SK-N-MC (cell line): ENCODE data around the gene KCNJ14.

Experiments
- DNase-seq: peaks from one replicate; pipeline ENCODE4 v3.0.0-alpha.2; 2011; ENCODE audit warnings: low read depth, low spot score
- H3K27ac ChIP-seq: fragments of 200-600 bp; sonication (generic); 2 replicates; pipeline ENCODE4 v1.5.1; 2016; ENCODE audit warnings: mixed run types
- H3K36me3 ChIP-seq: fragments of 200-600 bp; sonication (generic); 2 replicates; pipeline ENCODE4 v1.6.1; 2017; ENCODE audit warnings: antibody characterized with exemption, low read length, mixed read lengths; ENCODE audit not compliant: insufficient read depth
- H3K4me3 ChIP-seq: fragments of 200-600 bp; sonication (generic); 2 replicates; pipeline ENCODE4 v1.5.1; 2016
- H3K9ac ChIP-seq: fragments of 200-600 bp; sonication (generic); 2 replicates; pipeline ENCODE4 v1.8.0; 2017; ENCODE audit warnings: mixed run types, mixed read lengths; ENCODE audit not compliant: insufficient read length
- H3K9me3 ChIP-seq: fragments of 200-600 bp; sonication (generic); 2 replicates; pipeline ENCODE4 v1.6.1; 2017; ENCODE audit warnings: low read depth, mild to moderate bottlenecking, antibody characterized with exemption, low read length, moderate library complexity, mixed read lengths
- EZH2 ChIP-seq: fragments of 200-600 bp; sonication (generic); IDR thresholded peaks from one replicate; pipeline ENCODE4 v1.6.1; 2017; ENCODE audit warnings: antibody characterized with exemption
- FOXP2 ChIP-seq: optimal IDR thresholded peaks from 2 replicates; pipeline ENCODE3; 2011; ENCODE audit warnings: mild to moderate bottlenecking, moderate library complexity; ENCODE audit not compliant: insufficient read depth; ENCODE audit errors: extremely low read length, control extremely low read depth
- POLR2AphosphoS5 ChIP-seq: IDR thresholded peaks from 2 replicates; pipeline ENCODE4 v1.6.1; 2012; ENCODE audit warnings: mild to moderate bottlenecking, low read depth, low read length, borderline replicate concordance

The KCNJ14 gene

DNA sequence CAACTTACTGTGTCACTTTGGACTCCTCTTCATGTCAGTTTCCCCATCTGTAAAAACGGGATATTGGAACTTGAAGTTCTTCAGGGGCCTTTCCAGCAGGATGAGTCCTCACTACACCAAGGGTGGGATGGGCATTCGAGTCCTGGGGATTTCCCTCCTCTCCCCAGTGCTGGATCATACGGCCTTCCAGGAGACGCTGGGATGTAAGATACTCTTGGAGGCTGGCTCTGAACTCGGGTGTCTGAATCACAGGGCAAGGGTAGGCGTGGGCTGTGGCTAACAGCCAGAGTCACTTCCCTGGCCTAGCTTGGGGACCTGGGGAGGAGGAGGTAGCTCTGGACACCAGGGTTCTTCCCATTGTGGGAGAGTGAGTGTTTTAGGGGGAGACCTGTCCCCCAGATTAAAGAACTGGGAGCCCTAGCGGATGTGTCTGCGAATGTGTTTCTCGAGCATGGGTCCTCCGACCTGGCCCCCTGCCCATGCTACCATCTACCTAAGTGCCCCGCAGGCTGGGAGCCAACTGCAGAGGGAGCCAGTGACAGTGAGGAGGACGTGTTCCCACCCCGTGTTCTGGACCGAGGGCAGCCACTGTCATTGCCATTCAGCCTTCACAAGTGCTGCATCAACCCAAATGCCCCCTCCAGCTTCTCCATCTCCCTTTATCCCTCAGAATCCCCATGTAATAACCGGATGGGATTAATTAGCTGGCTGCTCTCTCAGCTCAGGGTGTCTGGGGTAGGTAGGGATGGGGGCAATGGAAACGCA lies 11.4 kb downstream of the KCNJ14 start:
- no peak overlapping the region for H3K27ac ChIP-seq
- DNase-seq: no peak
- no peak overlapping the region for H3K9ac ChIP-seq

DNA sequence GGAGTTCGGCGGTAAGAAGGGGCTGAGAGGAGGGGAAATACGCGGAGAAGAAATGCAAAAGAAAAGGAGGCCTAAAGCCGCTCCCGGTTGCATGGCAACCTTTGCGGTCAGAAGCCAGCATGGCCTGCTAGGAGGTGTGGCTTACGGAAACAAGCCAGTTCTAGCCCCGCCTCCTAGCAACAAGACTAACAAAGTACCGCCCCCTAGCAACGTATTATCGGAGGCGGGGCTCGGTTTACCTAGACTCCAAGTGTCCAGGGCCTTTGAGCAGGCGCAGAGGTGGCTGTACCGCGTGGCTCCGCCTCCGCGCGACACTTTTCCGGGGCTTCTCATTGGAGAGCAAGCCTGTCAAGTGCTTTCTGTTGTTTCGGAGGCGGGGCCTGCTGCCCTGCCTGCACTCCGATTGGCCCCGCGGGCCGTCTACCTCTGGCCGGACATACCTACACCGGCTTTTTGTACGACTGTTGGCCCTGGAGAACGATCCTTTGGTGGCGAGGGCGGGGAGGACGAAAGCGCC lies 13.5 kb downstream of the KCNJ14 start:
- Histone ChIP-seq H3K9ac (peak overlapping the region; percentile 99), H3K4me3 (peak overlapping the region; percentile 93), H3K9me3 (no peaks in the 10 kb centered on the region), H3K36me3 (peaks cover 37% of the 10 kb centered on the region), H3K27ac (peak overlapping the region; percentile 98)
- TF ChIP-seq FOXP2 (peak; percentile 87), EZH2 (no peak)
- peak; percentile 99 for DNase-seq

More for the DNA sequence above, 11.4 kb downstream of the KCNJ14 start:
- H3K36me3 ChIP-seq: peaks cover 17% of the 10 kb centered on the region
- H3K9me3 ChIP-seq: no peaks in the 10 kb centered on the region
- no peak overlapping the region for H3K4me3 ChIP-seq
- TF ChIP-seq EZH2 (no peak), FOXP2 (no peak), POLR2AphosphoS5 (no peak)

DNA sequence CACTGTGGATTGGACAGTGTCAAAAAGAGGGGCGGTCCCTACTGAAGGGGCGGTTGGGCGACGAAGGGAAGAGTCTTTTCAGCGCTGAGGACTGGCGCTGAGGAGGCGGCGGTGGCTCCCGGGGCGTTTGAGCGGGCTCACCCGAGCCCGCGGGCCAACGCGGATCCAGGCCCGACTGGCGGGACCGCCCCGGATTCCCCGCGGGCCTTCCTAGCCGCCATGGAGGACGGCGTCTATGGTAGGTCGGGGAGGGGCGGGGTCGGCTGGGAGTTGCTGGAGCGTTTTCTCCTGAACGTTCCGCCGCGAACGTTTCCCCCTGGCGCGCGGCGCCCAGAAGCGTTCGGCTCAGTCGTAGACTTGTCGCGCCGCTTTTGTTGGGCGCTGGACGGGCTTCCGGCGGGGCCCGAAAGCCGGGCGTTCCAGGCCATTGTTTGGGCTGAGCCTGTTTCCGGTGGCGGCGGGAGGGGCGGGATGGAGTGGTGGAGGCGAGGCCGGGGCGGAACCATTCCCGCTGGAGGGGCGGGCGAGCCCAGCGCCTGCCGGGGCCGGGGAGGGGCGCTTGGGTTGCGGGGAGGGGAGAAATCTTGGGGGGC lies 14.0 kb downstream of the KCNJ14 start, which contains the start of gene CYTH2:
Gene CYTH2, plus strand, starts transcription at position 81 of the 593 bp plus-strand sequence. Its CDS starts 139 bp downstream, at position 220.
- DNase-seq: no peak

DNA sequence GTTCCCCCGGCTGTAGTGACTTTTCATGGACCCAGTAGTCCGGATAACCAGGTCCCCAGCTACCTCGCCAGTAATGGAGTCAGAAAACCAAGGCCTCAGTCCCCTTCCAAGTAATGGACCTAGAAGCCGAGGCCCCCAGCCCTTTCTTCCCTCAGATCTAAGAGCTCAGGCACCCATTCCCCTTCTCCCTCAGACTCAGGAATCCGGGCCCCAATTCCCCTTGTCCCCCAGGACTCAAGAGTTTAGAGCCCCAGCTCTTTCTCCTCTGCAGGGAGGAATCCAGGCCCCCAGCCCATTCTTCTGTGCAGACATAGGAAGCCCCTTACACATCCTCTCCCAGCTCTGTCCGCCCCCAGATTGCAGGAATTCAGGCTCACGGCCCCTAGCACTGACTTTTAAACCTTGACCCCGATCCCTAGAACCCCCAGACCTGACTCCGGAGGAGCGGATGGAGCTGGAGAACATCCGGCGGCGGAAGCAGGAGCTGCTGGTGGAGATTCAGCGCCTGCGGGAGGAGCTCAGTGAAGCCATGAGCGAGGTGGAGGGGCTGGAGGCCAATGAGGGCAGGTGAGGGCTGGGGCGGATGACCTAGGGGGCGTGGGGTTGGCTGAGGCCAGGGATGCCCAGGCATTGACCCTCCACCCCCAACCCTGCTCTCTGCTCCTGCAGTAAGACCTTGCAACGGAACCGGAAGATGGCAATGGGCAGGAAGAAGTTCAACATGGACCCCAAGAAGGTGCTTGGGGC lies 14.7 kb downstream of the KCNJ14 start:
- no peaks in the 10 kb centered on the region for H3K9me3 ChIP-seq
- no peak for TF ChIP-seq POLR2AphosphoS5
- TF ChIP-seq FOXP2: no peak
- TF ChIP-seq EZH2: no peak

More for the DNA sequence above, 14.0 kb downstream of the KCNJ14 start, which contains the start of gene CYTH2:
- no peaks in the 10 kb centered on the region for H3K9me3 ChIP-seq
- peak; percentile 95 for TF ChIP-seq POLR2AphosphoS5
- no peak for TF ChIP-seq EZH2
- H3K9ac ChIP-seq: peak within 1 kb of the TSS; percentile 99
- H3K4me3 ChIP-seq: peak within 1 kb of the TSS; percentile 93
- H3K36me3 ChIP-seq: peaks cover 43% of the 10 kb centered on the region
- peak within 1 kb of the TSS; percentile 98 for H3K27ac ChIP-seq

DNA sequence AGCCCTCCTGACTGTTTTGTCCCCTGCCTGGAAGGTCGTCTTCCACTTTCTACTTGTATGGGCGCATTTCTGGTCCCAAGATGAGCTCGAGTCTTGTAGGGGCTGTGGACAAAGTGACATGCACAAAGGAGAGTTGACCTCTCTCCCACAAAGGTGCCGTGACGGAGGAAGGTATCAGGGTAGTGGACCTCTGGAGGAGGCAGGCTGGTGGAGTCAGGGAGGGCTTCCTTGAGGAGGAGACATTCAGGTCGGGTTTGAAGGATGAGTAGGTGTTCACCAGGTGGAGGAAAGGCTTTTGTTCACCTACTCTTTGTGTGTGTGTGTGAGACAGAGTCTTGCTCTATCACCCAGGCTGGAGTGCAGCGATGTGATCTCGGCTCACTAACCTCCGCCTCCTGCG lies 15.5 kb downstream of the KCNJ14 start:
- no peaks in the 10 kb centered on the region for H3K9me3 ChIP-seq
- TF ChIP-seq POLR2AphosphoS5 (no peak), FOXP2 (no peak), EZH2 (no peak)
- H3K9ac ChIP-seq: no peak overlapping the region
- no peak for DNase-seq
- H3K27ac ChIP-seq: no peak overlapping the region
- no peak overlapping the region for H3K4me3 ChIP-seq
- H3K36me3 ChIP-seq: peaks cover 57% of the 10 kb centered on the region

More for the DNA sequence above, 14.7 kb downstream of the KCNJ14 start:
- Histone ChIP-seq H3K36me3 (peaks cover 50% of the 10 kb centered on the region), H3K9ac (peak overlapping the region; percentile 99), H3K27ac (no peak overlapping the region; the same call in 1 of the 2 replicates), H3K4me3 (peak overlapping the region; percentile 93)
- DNase-seq: no peak

DNA sequence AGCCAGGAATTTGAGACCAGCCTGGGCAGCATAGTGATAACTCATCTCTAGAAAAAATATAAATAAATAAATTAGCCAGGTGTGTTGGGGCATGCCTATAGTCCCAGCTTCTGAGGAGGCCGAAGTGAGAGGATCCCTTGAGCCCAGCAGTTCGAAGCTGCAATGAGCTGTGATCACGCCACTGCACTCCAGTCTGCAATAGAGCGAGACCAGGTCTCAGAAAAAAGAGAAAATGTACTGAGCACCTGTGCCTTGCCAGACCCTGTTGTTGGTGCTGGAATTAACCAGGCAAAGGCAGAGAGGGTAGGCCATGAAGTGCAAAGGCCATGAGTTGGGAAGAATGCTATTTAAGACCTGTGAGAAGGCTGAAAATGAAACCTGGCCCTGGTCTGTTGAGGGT lies 16.5 kb downstream of the KCNJ14 start:
- Histone ChIP-seq H3K9me3 (no peaks in the 10 kb centered on the region), H3K27ac (no peak overlapping the region), H3K36me3 (peaks cover 61% of the 10 kb centered on the region), H3K9ac (no peak overlapping the region), H3K4me3 (no peak overlapping the region)
- no peak for TF ChIP-seq EZH2
- no peak for TF ChIP-seq POLR2AphosphoS5
- no peak for TF ChIP-seq FOXP2
- no peak for DNase-seq

DNA sequence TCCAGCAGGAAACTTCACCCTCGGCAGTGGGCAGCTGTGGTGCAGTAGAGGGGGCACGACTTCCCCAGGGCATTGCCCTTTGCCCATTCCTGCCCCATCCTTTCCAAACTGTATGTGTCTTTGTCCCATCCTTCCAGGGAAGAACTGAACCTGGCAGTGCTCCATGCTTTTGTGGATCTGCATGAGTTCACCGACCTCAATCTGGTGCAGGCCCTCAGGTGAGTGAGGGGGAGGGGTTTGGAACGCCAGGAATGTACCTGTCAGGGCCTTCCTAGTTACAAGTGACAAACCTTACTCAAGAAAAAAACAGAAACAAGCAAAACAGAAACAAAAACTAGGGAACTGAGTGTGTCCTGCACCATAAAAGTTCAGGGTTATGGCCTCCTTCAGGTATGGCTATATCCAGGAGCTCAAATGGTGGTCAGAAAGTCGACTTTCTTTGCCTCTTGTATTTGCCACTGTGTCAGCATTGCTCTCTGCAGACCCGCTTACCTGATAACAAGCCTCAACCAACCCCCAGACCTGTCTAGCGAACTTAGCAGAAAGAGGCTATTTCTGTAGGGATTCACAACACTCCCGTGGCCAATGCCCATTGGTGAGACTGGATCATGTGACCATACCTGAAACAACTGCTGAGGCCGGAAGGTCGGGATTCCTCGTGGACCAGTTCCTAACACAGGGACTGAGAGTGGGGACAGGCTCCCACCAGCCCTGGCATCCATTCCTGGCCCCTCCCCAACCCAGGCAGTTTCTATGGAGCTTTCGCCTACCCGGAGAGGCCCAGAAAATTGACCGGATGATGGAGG lies 18.0 kb downstream of the KCNJ14 start:
- Histone ChIP-seq H3K27ac (no peak overlapping the region), H3K4me3 (no peak overlapping the region), H3K36me3 (peaks cover 69% of the 10 kb centered on the region)

More for the DNA sequence above, 18.0 kb downstream of the KCNJ14 start:
- Histone ChIP-seq H3K9me3 (no peaks in the 10 kb centered on the region), H3K9ac (no peak overlapping the region)
- no peak for DNase-seq
- no peak for TF ChIP-seq POLR2AphosphoS5
- TF ChIP-seq FOXP2: no peak
- no peak for TF ChIP-seq EZH2
